ENCODE measurements around the gene DYNLT2.
A peak's percentile ranks its signal among the peaks of the same experiment; 100 is the strongest.

The DYNLT2 gene

DNA sequence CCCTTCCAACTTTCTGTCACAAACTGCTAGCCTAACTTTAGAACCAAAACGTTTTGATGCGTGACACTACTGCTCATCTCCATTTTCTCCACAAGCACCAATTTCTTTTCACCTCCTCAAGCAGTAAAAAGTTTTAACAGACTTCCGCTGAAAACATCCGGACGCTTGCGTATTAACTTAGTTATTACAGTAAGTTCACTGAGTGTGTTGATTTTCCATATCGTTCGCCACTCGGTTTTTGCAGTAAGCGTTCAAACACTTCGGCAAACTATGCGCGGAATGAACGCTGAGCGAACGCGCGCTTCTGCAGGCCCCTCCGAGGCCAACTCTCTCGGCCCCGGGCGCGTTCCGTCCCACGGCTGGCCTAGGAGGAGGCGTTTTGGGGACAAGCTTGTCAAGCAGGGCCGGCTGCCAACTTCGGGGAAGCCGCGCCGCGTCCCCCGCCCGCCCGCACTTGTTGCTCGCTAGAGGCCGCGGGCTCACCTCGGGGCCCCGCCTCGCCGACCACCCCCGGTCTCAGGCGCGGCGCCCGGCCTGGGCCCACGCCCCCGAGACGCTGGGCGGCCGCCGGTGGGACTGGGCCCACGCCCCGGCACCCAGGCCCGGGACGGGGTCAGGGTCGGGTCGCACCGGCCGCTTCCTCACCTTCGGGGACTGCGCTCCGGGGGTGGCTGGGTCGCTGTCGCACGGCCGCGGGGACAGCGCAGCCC is 28.0 kb downstream of the DYNLT2 start:
- no peaks in the 10 kb centered on the region for H3K9me3 ChIP-seq (ENCODE audit: insufficient read depth, low read length)
- peak overlapping the region; percentile 87 for H3K9ac ChIP-seq (ENCODE audit: low read length)
- peaks cover 14% of the 10 kb centered on the region; the same call in 1 of the 2 replicates for H3K4me1 ChIP-seq (ENCODE audit: low read length)
- H3K79me2 ChIP-seq (ENCODE audit: low read length): peaks cover 49% of the 10 kb centered on the region
- peak overlapping the region; percentile 92 for H3K4me2 ChIP-seq (ENCODE audit: low read length)
- H2AFZ ChIP-seq (ENCODE audit: low read depth, low read length): no peak overlapping the region
- no peaks in the 10 kb centered on the region for H3K36me3 ChIP-seq (replicated peaks; ENCODE audit: low read depth, low read length)
- H4K20me1 ChIP-seq (ENCODE audit: insufficient read depth, low read length): peaks cover 16% of the 10 kb centered on the region
- no peaks in the 10 kb centered on the region for H3K27me3 ChIP-seq (ENCODE audit: low read depth, low read length)
- peak overlapping the region; percentile 69 for H3K27ac ChIP-seq (ENCODE audit: low read length)
- peak overlapping the region; percentile 99 for H3K4me3 ChIP-seq (ENCODE audit: low read length)
- TF ChIP-seq, protein P1, sequence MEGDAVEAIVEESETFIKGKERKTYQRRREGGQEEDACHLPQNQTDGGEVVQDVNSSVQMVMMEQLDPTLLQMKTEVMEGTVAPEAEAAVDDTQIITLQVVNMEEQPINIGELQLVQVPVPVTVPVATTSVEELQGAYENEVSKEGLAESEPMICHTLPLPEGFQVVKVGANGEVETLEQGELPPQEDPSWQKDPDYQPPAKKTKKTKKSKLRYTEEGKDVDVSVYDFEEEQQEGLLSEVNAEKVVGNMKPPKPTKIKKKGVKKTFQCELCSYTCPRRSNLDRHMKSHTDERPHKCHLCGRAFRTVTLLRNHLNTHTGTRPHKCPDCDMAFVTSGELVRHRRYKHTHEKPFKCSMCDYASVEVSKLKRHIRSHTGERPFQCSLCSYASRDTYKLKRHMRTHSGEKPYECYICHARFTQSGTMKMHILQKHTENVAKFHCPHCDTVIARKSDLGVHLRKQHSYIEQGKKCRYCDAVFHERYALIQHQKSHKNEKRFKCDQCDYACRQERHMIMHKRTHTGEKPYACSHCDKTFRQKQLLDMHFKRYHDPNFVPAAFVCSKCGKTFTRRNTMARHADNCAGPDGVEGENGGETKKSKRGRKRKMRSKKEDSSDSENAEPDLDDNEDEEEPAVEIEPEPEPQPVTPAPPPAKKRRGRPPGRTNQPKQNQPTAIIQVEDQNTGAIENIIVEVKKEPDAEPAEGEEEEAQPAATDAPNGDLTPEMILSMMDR (IDR thresholded peaks at IDR 0.05; ENCODE audit: low read depth, low read length): no peak
- TF ChIP-seq EZH2phosphoT487 (IDR thresholded peaks at IDR 0.05; ENCODE audit: low read depth): no peak

DNA sequence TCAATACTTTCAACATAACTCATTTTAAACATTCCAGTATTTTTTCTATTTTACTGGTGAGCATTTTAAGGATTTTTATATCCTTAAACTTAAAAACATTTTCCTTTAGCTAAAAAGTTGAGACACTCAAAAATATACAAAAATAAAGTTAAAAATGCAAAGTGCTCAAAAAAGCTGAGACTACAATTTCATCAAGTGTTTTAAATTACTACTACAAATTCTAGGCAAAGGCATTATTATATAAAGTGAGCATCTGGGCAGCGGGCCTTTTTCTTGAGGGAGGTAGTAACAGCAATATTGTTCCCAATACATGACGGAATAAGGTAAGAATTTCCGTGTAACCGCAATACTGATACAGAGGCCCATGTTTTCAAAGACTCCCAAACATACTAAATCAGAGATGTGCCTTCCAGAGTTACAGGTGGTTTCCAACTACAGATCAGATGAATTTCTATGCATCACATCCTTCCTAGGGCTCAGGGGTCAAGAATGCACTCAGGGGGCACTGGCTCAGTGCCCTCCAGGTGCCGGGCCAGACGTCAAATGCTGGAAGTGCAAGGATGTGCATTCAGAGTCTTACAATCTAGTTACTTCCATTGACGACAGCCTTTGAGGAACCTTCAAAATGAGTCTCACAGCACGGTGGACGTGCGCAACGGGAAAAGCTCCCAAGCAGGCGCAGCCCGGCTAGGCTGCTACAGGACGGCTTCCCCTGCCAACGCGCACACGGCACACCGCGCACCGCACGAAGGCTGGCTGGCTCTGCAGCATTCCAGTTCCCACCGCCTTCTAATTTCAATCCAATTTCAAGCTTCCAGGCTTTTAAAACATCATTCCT is 28.8 kb downstream of the DYNLT2 start:
- Histone ChIP-seq H3K9me3 (ENCODE audit: insufficient read depth, low read length) (no peaks in the 10 kb centered on the region), H3K4me3 (ENCODE audit: low read length) (peak overlapping the region; percentile 99), H3K4me2 (ENCODE audit: low read length) (peak overlapping the region; percentile 92), H3K9ac (ENCODE audit: low read length) (peak overlapping the region; percentile 87), H3K79me2 (ENCODE audit: low read length) (peaks cover 52% of the 10 kb centered on the region), H3K4me1 (ENCODE audit: low read length) (peaks cover 14% of the 10 kb centered on the region; the same call in 1 of the 2 replicates), H3K27me3 (ENCODE audit: low read depth, low read length) (no peaks in the 10 kb centered on the region), H2AFZ (ENCODE audit: low read depth, low read length) (no peak overlapping the region), H4K20me1 (ENCODE audit: insufficient read depth, low read length) (peaks cover 16% of the 10 kb centered on the region), H3K27ac (ENCODE audit: low read length) (peak overlapping the region; percentile 69), H3K36me3 (replicated peaks; ENCODE audit: low read depth, low read length) (no peaks in the 10 kb centered on the region)
- no peak for TF ChIP-seq EZH2phosphoT487 (IDR thresholded peaks at IDR 0.05; ENCODE audit: low read depth)
- TF ChIP-seq, protein P1 (IDR thresholded peaks at IDR 0.05; ENCODE audit: low read depth, low read length): no peak

DNA sequence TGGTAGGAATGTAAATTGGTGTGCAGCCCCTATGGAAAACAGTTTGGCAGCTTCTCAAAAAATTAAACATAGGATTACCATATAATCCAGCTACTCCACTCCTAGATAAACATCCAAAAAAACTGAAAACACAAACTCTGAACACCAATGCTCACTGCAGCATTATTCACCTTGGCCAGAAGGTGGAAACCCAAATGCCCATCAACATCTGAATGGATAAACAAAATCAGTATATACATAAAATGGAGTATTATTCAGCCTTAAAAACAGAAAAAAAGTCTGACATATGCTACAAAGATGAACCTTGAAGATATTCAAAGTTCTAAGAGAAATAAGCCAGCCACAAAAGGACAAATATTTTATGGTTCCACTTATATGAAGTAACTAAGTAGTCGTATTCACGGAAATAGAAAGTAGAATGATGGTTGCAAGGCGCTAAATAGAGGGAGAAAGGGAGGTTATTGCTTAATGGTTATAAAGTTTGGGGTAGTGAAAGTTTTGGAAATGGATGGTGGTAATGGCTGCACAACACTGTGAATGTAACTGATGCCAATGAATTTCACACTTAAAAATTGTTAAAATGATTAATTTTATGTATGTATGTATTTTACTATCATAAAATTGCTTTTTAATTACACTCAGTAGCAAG is 31.0 kb downstream of the DYNLT2 start:
- H3K79me2 ChIP-seq (ENCODE audit: low read length): peaks cover 52% of the 10 kb centered on the region

More for the DNA sequence above, 31.0 kb downstream of the DYNLT2 start:
- H3K27me3 ChIP-seq (ENCODE audit: low read depth, low read length): no peaks in the 10 kb centered on the region
- peaks cover 16% of the 10 kb centered on the region for H4K20me1 ChIP-seq (ENCODE audit: insufficient read depth, low read length)
- peaks cover 11% of the 10 kb centered on the region; the same call in 1 of the 2 replicates for H3K4me1 ChIP-seq (ENCODE audit: low read length)
- H3K36me3 ChIP-seq (replicated peaks; ENCODE audit: low read depth, low read length): no peaks in the 10 kb centered on the region
- H3K27ac ChIP-seq (ENCODE audit: low read length): no peak overlapping the region
- no peak overlapping the region for H3K9ac ChIP-seq (ENCODE audit: low read length)
- no peaks in the 10 kb centered on the region for H3K9me3 ChIP-seq (ENCODE audit: insufficient read depth, low read length)
- no peak overlapping the region for H3K4me3 ChIP-seq (ENCODE audit: low read length)
- H3K4me2 ChIP-seq (ENCODE audit: low read length): no peak overlapping the region
- no peak overlapping the region for H2AFZ ChIP-seq (ENCODE audit: low read depth, low read length)
- TF ChIP-seq EZH2phosphoT487 (IDR thresholded peaks at IDR 0.05; ENCODE audit: low read depth): no peak
- TF ChIP-seq, protein P1 (IDR thresholded peaks at IDR 0.05; ENCODE audit: low read depth, low read length): no peak

Data from OCI-LY3 (cell line).